Measurements from ENCODE around the gene RAB25. TPM values are rescaled to one million over a fixed set of nuclear protein-coding genes. Genes with fewer than 3 reads are reported as not detected.
"Not testable (repeated sequence)": the region's sequence is repeated elsewhere in the genome, so short reads cannot be mapped to it uniquely, and the experiment has no call there.

Gene RAB25
- 2.9 TPM for polyA plus RNA-seq

- peak within 1 kb of the TSS in 3 of 4 donors; percentile 17 to 55 (median 35) for H3K4me3 Mint-ChIP-seq
- H3K36me3 Mint-ChIP-seq, result peaks cover 2% of the 10 kb centered on the region
- H3K27me3 Mint-ChIP-seq, result no peaks in the 10 kb centered on the region
- peaks cover 3 to 5% (median 3%) of the 10 kb centered on the region in 3 donors for H3K4me1 Mint-ChIP-seq
- no peak within 1 kb of the TSS for H3K27ac Mint-ChIP-seq
- H3K9me3 Mint-ChIP-seq, result no peaks in the 10 kb centered on the region
Observed at GRCh38 chr1:156060937-156061636, at the start of gene RAB25. TSS of gene RAB25 (plus strand) at chr1:156061160. CDS start at chr1:156061401, 241 bp downstream.

- H3K9me3 Mint-ChIP-seq, result no peaks in the 10 kb centered on the region
- peaks cover 16 to 20% (median 19%) of the 10 kb centered on the region in 3 donors for H3K4me1 Mint-ChIP-seq
- peaks cover 6% of the 10 kb centered on the region for H3K36me3 Mint-ChIP-seq
- H3K27me3 Mint-ChIP-seq, result no peaks in the 10 kb centered on the region
- H3K4me3 Mint-ChIP-seq, result peak overlapping the region in 3 of 4 donors; percentile 16 to 82 (median 65)
- peak overlapping the region; percentile 2 to 61 (median 57) for H3K27ac Mint-ChIP-seq
Observed at GRCh38 chr1:156012051-156012817, 48.7 kb upstream of the RAB25 start.

- Mint-ChIP-seq H3K9me3 (no peaks in the 10 kb centered on the region), H3K27ac (peak overlapping the region in 1 of 3 donors; percentile 85), H3K4me3 (no peak overlapping the region), H3K36me3 (peaks cover 6% of the 10 kb centered on the region), H3K27me3 (no peaks in the 10 kb centered on the region), H3K4me1 (peaks cover 26 to 29% (median 27%) of the 10 kb centered on the region in 3 donors)
Observed at GRCh38 chr1:156014829-156015228, 46.1 kb upstream of the RAB25 start.

- Mint-ChIP-seq H3K27ac (peak overlapping the region in 2 of 3 donors; percentile 96 to 97), H3K27me3 (no peaks in the 10 kb centered on the region), H3K4me3 (peak overlapping the region; percentile 91 to 99 (median 98)), H3K4me1 (peaks cover 17 to 26% (median 18%) of the 10 kb centered on the region in 3 donors), H3K36me3 (no peaks in the 10 kb centered on the region), H3K9me3 (no peaks in the 10 kb centered on the region)
Observed at GRCh38 chr1:156019946-156020292, 41.0 kb upstream of the RAB25 start.

- Mint-ChIP-seq H3K9me3 (no peaks in the 10 kb centered on the region), H3K27me3 (no peaks in the 10 kb centered on the region), H3K4me1 (peaks cover 18 to 26% (median 19%) of the 10 kb centered on the region in 3 donors), H3K36me3 (no peaks in the 10 kb centered on the region), H3K4me3 (peak within 1 kb of the TSS; percentile 91 to 99 (median 98)), H3K27ac (peak within 1 kb of the TSS; percentile 76 to 97 (median 96))
Observed at GRCh38 chr1:156020293-156021092, 40.5 kb upstream of the RAB25 start, which contains the start of gene SSR2. TSS of gene SSR2 (minus strand) at chr1:156020951. CDS start at chr1:156020167, 784 bp downstream.

- H3K27me3 Mint-ChIP-seq, result peaks cover 2% of the 10 kb centered on the region
- H3K4me3 Mint-ChIP-seq, result peak overlapping the region; percentile 91 to 99 (median 98)
- no peaks in the 10 kb centered on the region for H3K9me3 Mint-ChIP-seq
- no peaks in the 10 kb centered on the region for H3K36me3 Mint-ChIP-seq
- peaks cover 18 to 29% (median 23%) of the 10 kb centered on the region in 3 donors for H3K4me1 Mint-ChIP-seq
- peak overlapping the region in 2 of 3 donors; percentile 76 to 97 for H3K27ac Mint-ChIP-seq
Observed at GRCh38 chr1:156021093-156021428, 39.9 kb upstream of the RAB25 start.

- no peaks in the 10 kb centered on the region for H3K9me3 Mint-ChIP-seq
- peak overlapping the region in 3 of 4 donors; percentile 47 to 81 (median 52) for H3K4me3 Mint-ChIP-seq
- H3K36me3 Mint-ChIP-seq, result no peaks in the 10 kb centered on the region
- peak overlapping the region in 1 of 3 donors; percentile 14 for H3K27ac Mint-ChIP-seq
- peaks cover 2% of the 10 kb centered on the region for H3K27me3 Mint-ChIP-seq
- peaks cover 15 to 30% (median 23%) of the 10 kb centered on the region in 3 donors for H3K4me1 Mint-ChIP-seq
Observed at GRCh38 chr1:156021954-156022353, 39.0 kb upstream of the RAB25 start.

- Mint-ChIP-seq H3K4me1 (peaks cover 8 to 21% (median 13%) of the 10 kb centered on the region in 3 donors), H3K4me3 (no peak overlapping the region), H3K9me3 (no peaks in the 10 kb centered on the region), H3K36me3 (no peaks in the 10 kb centered on the region), H3K27me3 (peaks cover 2% of the 10 kb centered on the region), H3K27ac (no peak overlapping the region)
Observed at GRCh38 chr1:156024801-156025200, 36.2 kb upstream of the RAB25 start.

GRCh38 chr1:156025876-156026275 lies 35.1 kb upstream of the RAB25 start:
- Mint-ChIP-seq H3K36me3 (no peaks in the 10 kb centered on the region), H3K9me3 (no peaks in the 10 kb centered on the region), H3K4me3 (peak overlapping the region in 1 of 4 donors; percentile 40), H3K4me1 (peaks cover 2 to 13% (median 7%) of the 10 kb centered on the region in 3 donors), H3K27ac (no peak overlapping the region), H3K27me3 (peaks cover 2% of the 10 kb centered on the region)

- H3K27me3 Mint-ChIP-seq, result peaks cover 2% of the 10 kb centered on the region
- H3K9me3 Mint-ChIP-seq, result no peaks in the 10 kb centered on the region
- H3K27ac Mint-ChIP-seq, result no peak overlapping the region
- no peaks in the 10 kb centered on the region for H3K36me3 Mint-ChIP-seq
- peaks cover 0 to 10% (median 7%) of the 10 kb centered on the region in 3 donors for H3K4me1 Mint-ChIP-seq
- H3K4me3 Mint-ChIP-seq, result no peak overlapping the region
Observed at GRCh38 chr1:156026588-156026987, 34.4 kb upstream of the RAB25 start.

- Mint-ChIP-seq H3K27me3 (no peaks in the 10 kb centered on the region), H3K27ac (no peak overlapping the region), H3K36me3 (peaks cover 7% of the 10 kb centered on the region), H3K9me3 (no peaks in the 10 kb centered on the region), H3K4me3 (no peak overlapping the region), H3K4me1 (peaks cover 0 to 1% (median 0%) of the 10 kb centered on the region in 3 donors)
Observed at GRCh38 chr1:156033011-156033410, 27.9 kb upstream of the RAB25 start.

- not testable (repeated sequence) for H3K4me1 Mint-ChIP-seq, H3K36me3 Mint-ChIP-seq, H3K27ac Mint-ChIP-seq, H3K4me3 Mint-ChIP-seq, H3K9me3 Mint-ChIP-seq, H3K27me3 Mint-ChIP-seq
Observed at GRCh38 chr1:156034991-156035390, 26.0 kb upstream of the RAB25 start.

- Mint-ChIP-seq H3K4me3 (no peak overlapping the region), H3K27me3 (no peaks in the 10 kb centered on the region), H3K27ac (no peak overlapping the region), H3K36me3 (peaks cover 7% of the 10 kb centered on the region), H3K9me3 (no peaks in the 10 kb centered on the region), H3K4me1 (no peaks in the 10 kb centered on the region)
Observed at GRCh38 chr1:156042828-156043227, 18.1 kb upstream of the RAB25 start.

- no peaks in the 10 kb centered on the region for H3K4me1 Mint-ChIP-seq
- peaks cover 9% of the 10 kb centered on the region for H3K36me3 Mint-ChIP-seq
- H3K9me3 Mint-ChIP-seq, result no peaks in the 10 kb centered on the region
- peak overlapping the region in 1 of 3 donors; percentile 72 for H3K27ac Mint-ChIP-seq
- no peak overlapping the region for H3K4me3 Mint-ChIP-seq
- H3K27me3 Mint-ChIP-seq, result no peaks in the 10 kb centered on the region
Observed at GRCh38 chr1:156045076-156045475, 15.9 kb upstream of the RAB25 start.

Measured in IgD-negative memory B cell (primary cell).